Adrenal gland (tissue), 12 donors: Measurements from ENCODE around the gene ATF7. TPM values are rescaled to one million over a fixed set of nuclear protein-coding genes. Genes with fewer than 3 reads are reported as not detected.

Experiments used
- DNase-seq, 7 donors: peaks; one replicate each; pipeline ENCODE4 v3.0.0-alpha.2; 2019 to 2020
- H3K27ac ChIP-seq, 5 donors: fragments of 200-600 bp; sonication (generic) in 4 of 5; 1 replicate in 3 of 5; 2 replicates in 2 of 5; pipeline versions ENCODE4 v1.5.1 to v1.8.0; 2016 to 2020; ENCODE audit warnings: mild to moderate bottlenecking in 1 of 5
- H3K27me3 ChIP-seq: fragments of 200-600 bp; 2 replicates; pipeline ENCODE4 v1.8.0; 2021
- H3K36me3 ChIP-seq, 2 donors: fragments of 200-600 bp; replicated peaks in 1 of 2; 1 replicate in 1 of 2; 2 replicates in 1 of 2; pipeline versions ENCODE4 v1.5.1 to v1.8.0; 2018 to 2022
- H3K4me1 ChIP-seq, 2 donors: fragments of 200-600 bp; replicated peaks in 1 of 2; 1 replicate in 1 of 2; 2 replicates in 1 of 2; pipeline versions ENCODE4 v1.5.1 to v1.8.0; 2018 to 2021
- H3K4me3 ChIP-seq, 4 donors: fragments of 200-600 bp; sonication (generic) in 3 of 4; one replicate each; pipeline ENCODE4 v1.5.1; 2016 to 2018
- H3K9me3 ChIP-seq, 3 donors: fragments of 200-600 bp; sonication (generic) in 1 of 3; replicated peaks in 1 of 3; 1 replicate in 2 of 3; 2 replicates in 1 of 3; pipeline versions ENCODE4 v1.5.1 to v1.8.0; 2016 to 2021
- POLR2A ChIP-seq, 2 donors: fragments of 450-650 bp; IDR thresholded peaks; one replicate each; pipeline ENCODE4 v1.6.1; 2017; ENCODE audit warnings: antibody characterized with exemption in 2 of 2, mild to moderate bottlenecking in 2 of 2, moderate library complexity in 1 of 2
- WGBS, 4 donors: extraction: QIAGEN DNeasy Blood & Tissue Kit in 2 of 4; methylation state at CpG; one replicate each; pipeline versions ENCODE4 v1.1.5 to v1.1.7; 2013 to 2017; 5-methylcytosine and 5-hydroxymethylcytosine counted together
- intact Hi-C, 2 donors: fragments of 100-400 bp; cut with DNase I; formaldehyde crosslinking; loops; one replicate each; pipeline versions ENCODE4 v1.14.1 to v1.15.0; 2022 to 2023
- polyA plus RNA-seq, 3 donors: library from polyadenylated mRNA; stranded (reverse); fragments of 200-250 nt in 2 of 3; fragments of 350-450 nt in 1 of 3; fragmentation: Illumina TruSeq in 1 of 3; extraction: RNeasy Lipid Tissue Mini Kit (QIAGEN cat#74804) in 1 of 3; gene quantifications; one replicate each; pipeline ENCODE4 v1.2.3, GENCODE V29; 2013 to 2014
- total RNA-seq, 9 donors: library from RNA; depleted of rRNA in 4 of 9; stranded (reverse); fragments of >200 nt in 4 of 9; fragments of 120-200 nt in 1 of 9; fragmentation: NEBNext Ultra II Directional in 1 of 9; extraction: Animal tissue kit (Norgen Biotek cat#: 25700) in 1 of 9; gene quantifications; one replicate each; pipeline versions ENCODE4 v1.1.0 to v1.2.4, GENCODE V29; 2013 to 2023
- TF ChIP-seq, protein P1 (sequence below), 6 experiments: fragments of 450-650 bp in 4 of 6; fragments of 200-600 bp in 2 of 6; sonication (generic) in 1 of 6; IDR thresholded peaks; 1 replicate in 5 of 6; 2 replicates in 1 of 6; pipeline versions ENCODE4 v1.5.1 to v1.8.0; 2016 to 2021; ENCODE audit warnings: antibody characterized with exemption in 6 of 6, mild to moderate bottlenecking in 2 of 6, moderate library complexity in 1 of 6
- donor health status: healthy with polysubstance abuse.
- donor health status: Bipolar disorder and iron deficiency.
- donor health status: DM: yes; HTN: yes; CAD: no.
- donor health status: DM: no; HTN: no; CAD: no.
- donor health status: DM: no; HTN: no; CAD: no.
- donor health status: DM: yes; HTN: yes; CAD: no.

Gene ATF7
- total and polyA plus RNA-seq, 12 donors, result 12.1 to 41.7 (median 27.5) TPM

- intact Hi-C loops, result no loop called here
- no peak for DNase-seq
- Histone ChIP-seq H3K4me1 (peaks cover 17 to 30% of the 10 kb centered on the region in 2 donors), H3K36me3 (no peaks in the 10 kb centered on the region), H3K27ac (peak overlapping the region in 4 of 5 donors; percentile 83 to 96 (median 92)), H3K4me3 (peak overlapping the region in 2 of 4 donors; percentile 70 to 75), H3K27me3 (no peaks in the 10 kb centered on the region), H3K9me3 (no peaks in the 10 kb centered on the region)
- 47 to 74% (median 64%) methylated on average over 4 of the region's 4 CpGs for WGBS, 4 donors
- no peak for TF ChIP-seq POLR2A (IDR thresholded peaks at IDR 0.05)
- TF ChIP-seq, protein P1, sequence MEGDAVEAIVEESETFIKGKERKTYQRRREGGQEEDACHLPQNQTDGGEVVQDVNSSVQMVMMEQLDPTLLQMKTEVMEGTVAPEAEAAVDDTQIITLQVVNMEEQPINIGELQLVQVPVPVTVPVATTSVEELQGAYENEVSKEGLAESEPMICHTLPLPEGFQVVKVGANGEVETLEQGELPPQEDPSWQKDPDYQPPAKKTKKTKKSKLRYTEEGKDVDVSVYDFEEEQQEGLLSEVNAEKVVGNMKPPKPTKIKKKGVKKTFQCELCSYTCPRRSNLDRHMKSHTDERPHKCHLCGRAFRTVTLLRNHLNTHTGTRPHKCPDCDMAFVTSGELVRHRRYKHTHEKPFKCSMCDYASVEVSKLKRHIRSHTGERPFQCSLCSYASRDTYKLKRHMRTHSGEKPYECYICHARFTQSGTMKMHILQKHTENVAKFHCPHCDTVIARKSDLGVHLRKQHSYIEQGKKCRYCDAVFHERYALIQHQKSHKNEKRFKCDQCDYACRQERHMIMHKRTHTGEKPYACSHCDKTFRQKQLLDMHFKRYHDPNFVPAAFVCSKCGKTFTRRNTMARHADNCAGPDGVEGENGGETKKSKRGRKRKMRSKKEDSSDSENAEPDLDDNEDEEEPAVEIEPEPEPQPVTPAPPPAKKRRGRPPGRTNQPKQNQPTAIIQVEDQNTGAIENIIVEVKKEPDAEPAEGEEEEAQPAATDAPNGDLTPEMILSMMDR (IDR thresholded peaks at IDR 0.05), result no peak
Observed at GRCh38 chr12:53624956-53625355, 1.2 kb downstream of the ATF7 start.

DNA sequence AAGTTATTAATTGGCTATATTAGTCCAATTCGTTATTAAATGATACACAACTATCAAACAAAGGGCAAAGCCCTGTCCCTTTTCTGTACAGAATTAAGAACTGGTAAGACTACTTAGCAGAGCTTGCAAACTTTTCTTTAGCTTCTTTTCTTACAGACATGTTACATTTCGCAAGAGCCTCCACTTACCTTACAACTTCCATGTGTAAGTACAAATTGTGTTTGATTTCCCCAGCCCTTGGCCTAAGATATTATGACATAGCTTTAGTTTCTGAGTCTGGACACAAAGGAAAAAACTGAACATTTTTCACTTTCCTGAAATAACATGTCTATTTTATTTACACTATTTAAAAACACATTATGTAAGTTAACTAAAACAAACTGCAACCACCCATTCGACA is 1.7 kb downstream of the ATF7 start:
- Histone ChIP-seq H3K27me3 (no peaks in the 10 kb centered on the region), H3K36me3 (no peaks in the 10 kb centered on the region), H3K9me3 (no peaks in the 10 kb centered on the region), H3K4me3 (peak overlapping the region in 2 of 4 donors; percentile 3 to 70), H3K4me1 (peaks cover 17 to 30% of the 10 kb centered on the region in 2 donors), H3K27ac (peak overlapping the region in 3 of 5 donors; percentile 90 to 96 (median 93))
- intact Hi-C loops, result no loop called here
- TF ChIP-seq, protein P1 (IDR thresholded peaks at IDR 0.05), result no peak
- TF ChIP-seq POLR2A (IDR thresholded peaks at IDR 0.05), result no peak
- WGBS, 4 donors, result 44 to 59% (median 53%) methylated on average over 3 of the region's 3 CpGs
- DNase-seq, result no peak

DNA sequence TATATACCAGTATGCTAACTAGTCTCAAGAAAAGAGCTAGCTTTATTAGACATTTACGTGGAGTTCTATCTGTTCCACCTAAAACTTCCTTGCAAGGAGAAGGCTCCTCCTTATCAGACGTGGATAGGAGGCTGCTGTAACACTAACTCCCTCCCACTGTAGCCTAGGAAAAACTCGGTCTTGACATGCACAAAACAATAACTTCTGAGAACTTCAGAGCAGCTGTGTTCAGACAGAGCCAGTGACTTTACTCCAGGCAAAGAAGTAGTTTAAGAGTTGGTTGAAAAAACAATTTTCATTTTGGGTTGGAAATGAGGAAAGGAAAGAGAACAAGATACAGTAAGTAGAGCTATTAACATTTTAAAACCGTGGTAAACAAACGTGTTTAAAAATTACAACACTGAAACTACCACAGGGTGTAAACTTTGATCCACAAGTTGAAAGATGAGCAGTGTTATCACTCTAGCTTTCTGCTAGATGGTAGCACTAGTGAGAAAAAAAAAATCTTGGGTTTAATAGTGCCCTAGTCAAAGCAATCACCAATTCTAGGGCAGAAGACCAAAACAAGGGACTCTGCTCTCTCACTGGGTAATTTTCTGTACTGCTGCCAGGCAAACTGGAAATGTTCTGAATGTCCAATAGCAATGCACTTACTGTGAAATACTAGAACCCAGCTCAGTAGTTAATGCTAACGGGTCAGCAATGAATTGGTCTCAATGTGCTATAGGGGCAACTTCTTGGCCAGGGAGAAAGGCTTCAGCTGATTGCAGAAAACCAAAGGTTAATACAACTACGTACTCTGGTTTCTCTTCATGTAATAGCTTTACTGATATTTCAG is 2.4 kb downstream of the ATF7 start:
- Histone ChIP-seq H3K4me1 (peaks cover 18 to 36% of the 10 kb centered on the region in 2 donors), H3K27me3 (no peaks in the 10 kb centered on the region), H3K27ac (peak overlapping the region in 4 of 5 donors; percentile 14 to 96 (median 78)), H3K9me3 (no peaks in the 10 kb centered on the region), H3K4me3 (peak overlapping the region in 2 of 4 donors; percentile 3 to 70), H3K36me3 (no peaks in the 10 kb centered on the region)
- intact Hi-C loops, result no loop called here
- peak in 1 of 2 donors; percentile 9 for TF ChIP-seq POLR2A (IDR thresholded peaks at IDR 0.05)
- TF ChIP-seq, protein P1 (IDR thresholded peaks at IDR 0.05), result no peak
- DNase-seq, result peak in 3 of 7 donors; percentile 35 to 41 (median 36)
- WGBS, 4 donors, result 12 to 19% (median 15%) methylated on average over 7 of the region's 7 CpGs

GRCh38 chr12:53622724-53623123 is 3.5 kb downstream of the ATF7 start:
- Histone ChIP-seq H3K4me1 (peaks cover 29 to 46% of the 10 kb centered on the region in 2 donors), H3K36me3 (no peaks in the 10 kb centered on the region), H3K27me3 (no peaks in the 10 kb centered on the region), H3K4me3 (no peak overlapping the region), H3K9me3 (no peaks in the 10 kb centered on the region), H3K27ac (no peak overlapping the region)
- intact Hi-C loops, result no loop called here
- 90 to 98% (median 95%) methylated on average over 5 of the region's 5 CpGs for WGBS, 4 donors
- TF ChIP-seq, protein P1 (IDR thresholded peaks at IDR 0.05), result no peak
- TF ChIP-seq POLR2A (IDR thresholded peaks at IDR 0.05), result no peak
- no peak for DNase-seq
